Endothelial cell of umbilical vein (primary cell): ENCODE measurements around the gene FMN1. TPM values are rescaled to one million over a fixed set of nuclear protein-coding genes. Genes with fewer than 3 reads are reported as not detected.

ENCODE experiments used
- BruUV-seq: library from RNA; stranded (reverse); fragments of 400-500 nt; replicated peaks from 2 replicates; lab custom pipeline; 2021; lab: Mats Ljungman, UMichigan
- CTCF ChIA-PET: fragments of 300-600, 350-600 bp; sonication (Branson Sonifier 250); formaldehyde crosslinking; loops from one replicate; lab custom pipeline; 2021; ENCODE audit warnings: antibody characterized with exemption, inconsistent platforms; lab: Charles Lee
- POLR2A ChIA-PET: fragments of 300-600, 350-600 bp; sonication (Branson Sonifier 250); formaldehyde crosslinking; loops from one replicate; lab custom pipeline; 2021; ENCODE audit warnings: antibody characterized with exemption, inconsistent platforms; lab: Charles Lee
- DNase-seq: peaks from one replicate; pipeline ENCODE4 v3.0.0-alpha.2; 2011; ENCODE audit warnings: low read depth, low spot score
- FAIRE-seq: peaks from 2 replicates; lab custom pipeline; 2011; peaks lifted over from hg19 to GRCh38; lab: Jason Lieb, UNC
- H2AFZ ChIP-seq: 2 replicates; pipeline ENCODE4 v1.6.0; 2012; ENCODE audit warnings: low read depth, low read length, control low read depth, inconsistent platforms
- H3K27ac ChIP-seq: 2 replicates; pipeline ENCODE4 v1.5.1; 2011; ENCODE audit warnings: low read depth, mild to moderate bottlenecking, control low read depth, low read length, moderate library complexity; ENCODE audit not compliant: insufficient read depth
- H3K27me3 ChIP-seq, 2 experiments: 2 replicates each; pipeline versions ENCODE4 v1.6.0 to v1.6.1; 2011; ENCODE audit warnings: low read length in 2 of 2, mixed read lengths in 1 of 2; ENCODE audit not compliant: control insufficient read depth in 2 of 2, insufficient read depth in 2 of 2
- H3K36me3 ChIP-seq, 2 experiments: 2 replicates in 1 of 2; 3 replicates in 1 of 2; pipeline ENCODE4 v1.5.1; 2011; ENCODE audit warnings: low read length in 2 of 2, mild to moderate bottlenecking in 1 of 2, moderate library complexity in 1 of 2; ENCODE audit not compliant: control insufficient read depth in 2 of 2, insufficient read depth in 2 of 2; ENCODE audit errors: extremely low read depth in 1 of 2
- H3K4me1 ChIP-seq: 3 replicates; pipeline ENCODE4 v1.5.1; 2011; ENCODE audit warnings: mild to moderate bottlenecking, low read length; ENCODE audit not compliant: control insufficient read depth, insufficient read depth; ENCODE audit errors: extremely low read depth
- H3K4me2 ChIP-seq: 2 replicates; pipeline ENCODE4 v1.6.1; 2011; ENCODE audit warnings: low read length, control low read depth, mixed read lengths; ENCODE audit not compliant: insufficient read depth
- H3K4me3 ChIP-seq, 3 experiments: fragments of 200-600 bp in 1 of 3; sonication (generic), shearing (Covaris generic) in 1 of 3; replicated peaks in 1 of 3; 2 replicates each; pipeline ENCODE4 v1.5.1; 2011 to 2016; ENCODE audit warnings: control low read depth in 3 of 3, low read length in 3 of 3, mild to moderate bottlenecking in 2 of 3, inconsistent platforms in 1 of 3, low read depth in 1 of 3, moderate library complexity in 1 of 3; ENCODE audit not compliant: insufficient read depth in 1 of 3
- H3K79me2 ChIP-seq: 2 replicates; pipeline ENCODE4 v1.6.0; 2012; ENCODE audit warnings: low read length, inconsistent platforms; ENCODE audit not compliant: control insufficient read depth, insufficient read depth
- H3K9ac ChIP-seq: replicated peaks from 2 replicates; pipeline ENCODE3; 2011; ENCODE audit warnings: low read length, control low read depth; ENCODE audit not compliant: insufficient read depth; ENCODE audit errors: extremely low read depth
- H3K9me1 ChIP-seq: replicated peaks from 3 replicates; pipeline ENCODE4 v1.6.0; 2011; ENCODE audit warnings: mild to moderate bottlenecking, low read length; ENCODE audit not compliant: control insufficient read depth, insufficient read depth; ENCODE audit errors: extremely low read depth
- H3K9me3 ChIP-seq: replicated peaks from 2 replicates; pipeline ENCODE4 v1.5.1; 2012; ENCODE audit warnings: low read length, inconsistent platforms; ENCODE audit not compliant: control insufficient read depth, insufficient read depth
- H4K20me1 ChIP-seq: replicated peaks from 2 replicates; pipeline ENCODE3; 2011; ENCODE audit warnings: mild to moderate bottlenecking, low read length; ENCODE audit not compliant: control insufficient read depth, insufficient read depth; ENCODE audit errors: extremely low read depth
- EZH2 ChIP-seq: IDR thresholded peaks from 2 replicates; pipeline ENCODE4 v1.6.1; 2012; ENCODE audit warnings: borderline replicate concordance, low read depth, mild to moderate bottlenecking, moderate library complexity, low read length, inconsistent platforms; ENCODE audit not compliant: severe bottlenecking
- FOS ChIP-seq: IDR thresholded peaks from 2 replicates; pipeline ENCODE4 v1.6.1; 2011; ENCODE audit warnings: mild to moderate bottlenecking, low read length, moderate library complexity, borderline replicate concordance; ENCODE audit not compliant: insufficient read depth
- GATA2 ChIP-seq: IDR thresholded peaks from 2 replicates; pipeline ENCODE4 v1.7.0; 2011; ENCODE audit warnings: low read depth, mild to moderate bottlenecking, moderate library complexity, mixed read lengths, low read length; ENCODE audit not compliant: insufficient read length, insufficient read depth
- JUN ChIP-seq: IDR thresholded peaks from 2 replicates; pipeline ENCODE4 v1.6.1; 2011; ENCODE audit warnings: borderline replicate concordance, low read depth; ENCODE audit not compliant: insufficient read length, insufficient read depth
- MYC ChIP-seq: IDR thresholded peaks from one replicate; pipeline ENCODE4 v1.6.1; 2011; ENCODE audit warnings: mild to moderate bottlenecking, low read depth, low read length
- POLR2A ChIP-seq: IDR thresholded peaks from 2 replicates; pipeline ENCODE4 v1.6.1; 2012; ENCODE audit warnings: low read depth, mild to moderate bottlenecking, control low read depth, low read length
- POLR2AphosphoS5 ChIP-seq: IDR thresholded peaks from 2 replicates; pipeline ENCODE4 v1.6.1; 2012; ENCODE audit warnings: low read depth, mild to moderate bottlenecking, control low read depth, low read length, moderate library complexity; ENCODE audit not compliant: insufficient read depth
- dilution Hi-C: fragments of 300-500 bp; cut with MboI; formaldehyde crosslinking; loops from one replicate; pipeline ENCODE4 v1.15.0; 2019; ENCODE audit warnings: low sequenced_read_pairs; ENCODE audit not compliant: extremely low pct_ligation_motif_present
- intact Hi-C: fragments of 100-400 bp; cut with micrococcal nuclease; formaldehyde crosslinking; loops from one replicate; pipeline ENCODE4 v1.10.0; 2022
- polyA plus RNA-seq, 4 experiments: library from polyadenylated mRNA; depleted of rRNA in 3 of 4; stranded (reverse) in 3 of 4; unstranded in 1 of 4; fragments of >200 nt; gene quantifications; 2 replicates each; pipeline versions ENCODE4 v1.2.1 to v1.2.3, GENCODE V29; 2011 to 2012; ENCODE audit warnings: missing spikeins in 1 of 4
- total RNA-seq: library from RNA; stranded (reverse); gene quantifications from 2 replicates; pipeline ENCODE4 v1.2.3, GENCODE V29; 2021
- TF ChIP-seq, protein P1 (sequence below), 2 donors: IDR thresholded peaks; 1 replicate in 1 of 2; 2 replicates in 1 of 2; pipeline ENCODE4 v1.5.1; 2011; ENCODE audit warnings: low read length in 2 of 2, mild to moderate bottlenecking in 2 of 2, moderate library complexity in 2 of 2, control low read depth in 1 of 2, inconsistent platforms in 1 of 2, low read depth in 1 of 2; ENCODE audit not compliant: insufficient read depth in 1 of 2; ENCODE audit errors: extremely low read depth in 1 of 2
- TF ChIP-seq, protein P2 (sequence below): IDR thresholded peaks from 2 replicates; pipeline ENCODE4 v1.6.1; 2011; ENCODE audit not compliant: insufficient read depth, insufficient read length

Gene FMN1
- total and polyA plus RNA-seq, 2 donors (not counting 3 experiments of a cell fraction or from before 2014, with no cell fraction given), result 0.01 to 0.29 TPM

GRCh38 chr15:33152502-33153109 lies 41.9 kb downstream of the FMN1 start:
- H3K9ac ChIP-seq, result no peak overlapping the region
- dilution Hi-C loops, result no loop called here
- H3K9me3 ChIP-seq, result no peaks in the 10 kb centered on the region
- H3K9me1 ChIP-seq, result no peaks in the 10 kb centered on the region
- H3K27ac ChIP-seq, result no peak overlapping the region
- no peak overlapping the region for H3K4me2 ChIP-seq
- CTCF ChIA-PET, result no interaction called here
- TF ChIP-seq POLR2A (no peak), FOS (no peak), MYC (no peak), EZH2 (no peak), GATA2 (no peak), POLR2AphosphoS5 (no peak), JUN (no peak)
- TF ChIP-seq, protein P1, sequence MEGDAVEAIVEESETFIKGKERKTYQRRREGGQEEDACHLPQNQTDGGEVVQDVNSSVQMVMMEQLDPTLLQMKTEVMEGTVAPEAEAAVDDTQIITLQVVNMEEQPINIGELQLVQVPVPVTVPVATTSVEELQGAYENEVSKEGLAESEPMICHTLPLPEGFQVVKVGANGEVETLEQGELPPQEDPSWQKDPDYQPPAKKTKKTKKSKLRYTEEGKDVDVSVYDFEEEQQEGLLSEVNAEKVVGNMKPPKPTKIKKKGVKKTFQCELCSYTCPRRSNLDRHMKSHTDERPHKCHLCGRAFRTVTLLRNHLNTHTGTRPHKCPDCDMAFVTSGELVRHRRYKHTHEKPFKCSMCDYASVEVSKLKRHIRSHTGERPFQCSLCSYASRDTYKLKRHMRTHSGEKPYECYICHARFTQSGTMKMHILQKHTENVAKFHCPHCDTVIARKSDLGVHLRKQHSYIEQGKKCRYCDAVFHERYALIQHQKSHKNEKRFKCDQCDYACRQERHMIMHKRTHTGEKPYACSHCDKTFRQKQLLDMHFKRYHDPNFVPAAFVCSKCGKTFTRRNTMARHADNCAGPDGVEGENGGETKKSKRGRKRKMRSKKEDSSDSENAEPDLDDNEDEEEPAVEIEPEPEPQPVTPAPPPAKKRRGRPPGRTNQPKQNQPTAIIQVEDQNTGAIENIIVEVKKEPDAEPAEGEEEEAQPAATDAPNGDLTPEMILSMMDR (IDR thresholded peaks at IDR 0.05; ENCODE audit: extremely low read depth in 1 of 2, insufficient read depth in 1 of 2, low read depth in 1 of 2, low read length in 2 of 2), result no peak
- TF ChIP-seq, protein P2, sequence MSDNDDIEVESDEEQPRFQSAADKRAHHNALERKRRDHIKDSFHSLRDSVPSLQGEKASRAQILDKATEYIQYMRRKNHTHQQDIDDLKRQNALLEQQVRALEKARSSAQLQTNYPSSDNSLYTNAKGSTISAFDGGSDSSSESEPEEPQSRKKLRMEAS, result no peak
- no peaks in the 10 kb centered on the region for H4K20me1 ChIP-seq
- H3K4me3 ChIP-seq, result no peak overlapping the region
- FAIRE-seq, result no peak
- H3K4me1 ChIP-seq, result no peaks in the 10 kb centered on the region
- H3K79me2 ChIP-seq, result no peaks in the 10 kb centered on the region
- no peak overlapping the region for H2AFZ ChIP-seq
- H3K36me3 ChIP-seq, result no peaks in the 10 kb centered on the region
- intact Hi-C loops, result no loop called here
- no TSS peak for BruUV-seq
- POLR2A ChIA-PET, result no interaction called here
- H3K27me3 ChIP-seq, result peaks cover 4 to 12% of the 10 kb centered on the region in 2 experiments
- DNase-seq, result no peak
